ENCODE data around the gene INVS. TPM values are rescaled to one million over a fixed set of nuclear protein-coding genes. Genes with fewer than 3 reads are reported as not detected.

Gene INVS
- total and polyA plus RNA-seq, 3 experiments from 2014 or later = 9.4 to 18.1 (median 16.8) TPM

- H3K4me1 Mint-ChIP-seq = peaks cover 40 to 52% (median 47%) of the 10 kb centered on the region in 3 donors
- Histone ChIP-seq H3K27ac (ENCODE audit: low read depth, low read length) (peak overlapping the region; percentile 85), H3K36me3 (ENCODE audit: insufficient read depth, low read length) (peaks cover 6% of the 10 kb centered on the region), H3K4me3 (ENCODE audit: low read length) (peak overlapping the region; percentile 94), H3K4me1 (ENCODE audit: insufficient read depth, low read length) (peaks cover 29% of the 10 kb centered on the region), H3K9me3 (ENCODE audit: low read length) (no peaks in the 10 kb centered on the region), H3K27me3 (ENCODE audit: insufficient read depth, low read length, poor library complexity, severe bottlenecking) (no peaks in the 10 kb centered on the region)
- CTCF ChIA-PET = no interaction called here
- peaks cover 0 to 32% (median 2%) of the 10 kb centered on the region in 3 donors for H3K36me3 Mint-ChIP-seq
- POLR2A ChIA-PET = interaction anchor here (1.1 kb wide), 1 partner anchor 12 kb away, joined by 4 read pairs; no protein-coding TSS in a partner anchor
- no peak for DNase-seq
- H3K4me3 Mint-ChIP-seq = peak overlapping the region; percentile 98 to 100 (median 100)
- H3K27ac Mint-ChIP-seq = peak overlapping the region; percentile 87 to 100 (median 98)
- no peaks in the 10 kb centered on the region for H3K27me3 Mint-ChIP-seq
- no peaks in the 10 kb centered on the region for H3K9me3 Mint-ChIP-seq
Observed at GRCh38 chr9:100099722-100100042, 639 bp downstream of the INVS start.

- CTCF ChIA-PET = no interaction called here
- Mint-ChIP-seq H3K4me3 (peak overlapping the region; percentile 98 to 100 (median 100)), H3K27ac (peak overlapping the region; percentile 64 to 100 (median 98)), H3K27me3 (no peaks in the 10 kb centered on the region), H3K36me3 (peaks cover 0 to 34% (median 3%) of the 10 kb centered on the region in 3 donors), H3K9me3 (no peaks in the 10 kb centered on the region), H3K4me1 (peaks cover 38 to 46% (median 42%) of the 10 kb centered on the region in 3 donors)
- Histone ChIP-seq H3K27me3 (ENCODE audit: insufficient read depth, low read length, poor library complexity, severe bottlenecking) (no peaks in the 10 kb centered on the region), H3K36me3 (ENCODE audit: insufficient read depth, low read length) (peaks cover 7% of the 10 kb centered on the region), H3K4me3 (ENCODE audit: low read length) (peak overlapping the region; percentile 94), H3K4me1 (ENCODE audit: insufficient read depth, low read length) (peaks cover 29% of the 10 kb centered on the region), H3K9me3 (ENCODE audit: low read length) (no peaks in the 10 kb centered on the region), H3K27ac (ENCODE audit: low read depth, low read length) (peak overlapping the region; percentile 85)
- no peak for DNase-seq
- POLR2A ChIA-PET = interaction anchor here (1.1 kb wide), 1 partner anchor 13 kb away, joined by 4 read pairs; no protein-coding TSS in a partner anchor
Observed at GRCh38 chr9:100100146-100100667, 1.2 kb downstream of the INVS start.

- H3K4me1 ChIP-seq (ENCODE audit: insufficient read depth, low read length) = peaks cover 25% of the 10 kb centered on the region
- ChIA-PET POLR2A (no interaction called here), CTCF (no interaction called here)
- H3K27me3 ChIP-seq (ENCODE audit: insufficient read depth, low read length, poor library complexity, severe bottlenecking) = no peaks in the 10 kb centered on the region
- no peak for DNase-seq
- H3K4me3 ChIP-seq (ENCODE audit: low read length) = no peak overlapping the region
- H3K4me3 Mint-ChIP-seq = peak overlapping the region in 1 of 7 donors; percentile 53
- H3K4me1 Mint-ChIP-seq = peaks cover 26 to 32% (median 28%) of the 10 kb centered on the region in 3 donors
- peaks cover 0 to 34% (median 3%) of the 10 kb centered on the region in 3 donors for H3K36me3 Mint-ChIP-seq
- no peak overlapping the region for H3K27ac ChIP-seq (ENCODE audit: low read depth, low read length)
- H3K9me3 ChIP-seq (ENCODE audit: low read length) = no peaks in the 10 kb centered on the region
- peak overlapping the region in 1 of 8 donors; percentile 59 for H3K27ac Mint-ChIP-seq
- no peaks in the 10 kb centered on the region for H3K27me3 Mint-ChIP-seq
- H3K9me3 Mint-ChIP-seq = no peaks in the 10 kb centered on the region
- peaks cover 20% of the 10 kb centered on the region for H3K36me3 ChIP-seq (ENCODE audit: insufficient read depth, low read length)
Observed at GRCh38 chr9:100101608-100102007, 2.6 kb downstream of the INVS start.

DNA sequence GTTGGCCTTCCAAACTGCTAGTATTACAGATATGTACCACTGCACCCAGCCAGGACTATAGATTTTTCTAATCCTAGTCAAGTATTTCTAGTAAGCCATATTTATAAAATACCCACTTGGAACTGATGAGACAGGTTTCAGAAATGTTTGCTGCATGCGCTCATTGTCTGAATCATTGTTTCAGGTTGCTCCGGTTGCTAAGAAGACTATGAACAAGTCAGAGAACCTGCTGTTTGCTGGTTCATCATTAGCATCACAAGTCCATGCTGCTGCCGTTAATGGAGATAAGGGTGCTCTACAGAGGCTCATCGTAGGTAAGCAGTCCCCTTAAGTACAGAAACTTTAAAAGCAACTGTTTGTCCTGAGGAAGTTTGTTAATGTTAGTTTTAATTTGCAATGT, 5.3 kb downstream of the INVS start:
- Mint-ChIP-seq H3K4me1 (peaks cover 13 to 19% (median 16%) of the 10 kb centered on the region in 3 donors), H3K4me3 (no peak overlapping the region), H3K27me3 (no peaks in the 10 kb centered on the region), H3K9me3 (no peaks in the 10 kb centered on the region), H3K27ac (no peak overlapping the region), H3K36me3 (peaks cover 0 to 30% (median 3%) of the 10 kb centered on the region in 3 donors)
- ChIA-PET POLR2A (no interaction called here), CTCF (no interaction called here)
- no peaks in the 10 kb centered on the region for H3K9me3 ChIP-seq (ENCODE audit: low read length)
- DNase-seq = no peak
- no peak overlapping the region for H3K4me3 ChIP-seq (ENCODE audit: low read length)
- peaks cover 9% of the 10 kb centered on the region for H3K4me1 ChIP-seq (ENCODE audit: insufficient read depth, low read length)
- no peak overlapping the region for H3K27ac ChIP-seq (ENCODE audit: low read depth, low read length)
- peaks cover 29% of the 10 kb centered on the region for H3K36me3 ChIP-seq (ENCODE audit: insufficient read depth, low read length)
- no peaks in the 10 kb centered on the region for H3K27me3 ChIP-seq (ENCODE audit: insufficient read depth, low read length, poor library complexity, severe bottlenecking)

- Mint-ChIP-seq H3K27ac (no peak overlapping the region), H3K36me3 (peaks cover 0 to 37% (median 3%) of the 10 kb centered on the region in 3 donors), H3K9me3 (no peaks in the 10 kb centered on the region), H3K4me3 (no peak overlapping the region), H3K27me3 (no peaks in the 10 kb centered on the region), H3K4me1 (peaks cover 4 to 8% (median 8%) of the 10 kb centered on the region in 3 donors)
- H3K4me1 ChIP-seq (ENCODE audit: insufficient read depth, low read length) = no peaks in the 10 kb centered on the region
- no peaks in the 10 kb centered on the region for H3K9me3 ChIP-seq (ENCODE audit: low read length)
- ChIA-PET CTCF (no interaction called here), POLR2A (no interaction called here)
- no peak overlapping the region for H3K4me3 ChIP-seq (ENCODE audit: low read length)
- no peak for DNase-seq
- peaks cover 29% of the 10 kb centered on the region for H3K36me3 ChIP-seq (ENCODE audit: insufficient read depth, low read length)
- no peaks in the 10 kb centered on the region for H3K27me3 ChIP-seq (ENCODE audit: insufficient read depth, low read length, poor library complexity, severe bottlenecking)
- H3K27ac ChIP-seq (ENCODE audit: low read depth, low read length) = no peak overlapping the region
Observed at GRCh38 chr9:100105861-100106260, 6.8 kb downstream of the INVS start.

- H3K36me3 ChIP-seq (ENCODE audit: insufficient read depth, low read length) = peaks cover 29% of the 10 kb centered on the region
Observed at GRCh38 chr9:100106616-100107015, 7.6 kb downstream of the INVS start.

DNA sequence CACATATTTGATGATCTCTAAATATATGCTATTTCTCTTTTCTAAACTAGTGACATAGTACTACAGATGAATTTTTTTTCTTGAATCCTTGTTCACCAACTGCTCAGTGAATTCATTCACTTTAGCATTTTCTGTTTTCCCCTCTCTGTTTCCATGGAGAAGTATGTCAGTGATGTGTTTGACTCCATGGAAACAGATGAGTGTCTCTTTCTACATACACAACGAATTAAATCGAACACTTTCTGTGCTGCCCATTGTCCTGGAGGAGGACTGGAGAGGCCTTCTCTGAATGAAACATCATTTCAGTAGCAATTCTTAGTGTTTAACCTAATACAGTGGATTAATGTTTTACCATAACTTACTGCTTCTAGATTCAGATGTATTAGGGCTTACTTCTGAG, 9.5 kb downstream of the INVS start:
- Histone ChIP-seq H3K4me3 (ENCODE audit: low read length) (no peak overlapping the region), H3K27ac (ENCODE audit: low read depth, low read length) (no peak overlapping the region), H3K4me1 (ENCODE audit: insufficient read depth, low read length) (no peaks in the 10 kb centered on the region), H3K9me3 (ENCODE audit: low read length) (no peaks in the 10 kb centered on the region), H3K36me3 (ENCODE audit: insufficient read depth, low read length) (peaks cover 29% of the 10 kb centered on the region), H3K27me3 (ENCODE audit: insufficient read depth, low read length, poor library complexity, severe bottlenecking) (no peaks in the 10 kb centered on the region)
- H3K27me3 Mint-ChIP-seq = no peaks in the 10 kb centered on the region
- H3K4me3 Mint-ChIP-seq = no peak overlapping the region
- peaks cover 10 to 29% (median 17%) of the 10 kb centered on the region in 3 donors for H3K4me1 Mint-ChIP-seq
- H3K27ac Mint-ChIP-seq = peak overlapping the region in 1 of 8 donors; percentile 41
- ChIA-PET POLR2A (no interaction called here), CTCF (no interaction called here)
- no peak for DNase-seq
- peaks cover 0 to 47% (median 3%) of the 10 kb centered on the region in 3 donors for H3K36me3 Mint-ChIP-seq
- H3K9me3 Mint-ChIP-seq = no peaks in the 10 kb centered on the region

More at GRCh38 chr9:100106616-100107015, 7.6 kb downstream of the INVS start:
- peaks cover 0 to 40% (median 5%) of the 10 kb centered on the region in 3 donors for H3K36me3 Mint-ChIP-seq
- H3K27me3 Mint-ChIP-seq = no peaks in the 10 kb centered on the region
- H3K4me1 Mint-ChIP-seq = peaks cover 7 to 16% (median 8%) of the 10 kb centered on the region in 3 donors
- H3K4me3 ChIP-seq (ENCODE audit: low read length) = no peak overlapping the region
- H3K27ac ChIP-seq (ENCODE audit: low read depth, low read length) = no peak overlapping the region
- ChIA-PET CTCF (no interaction called here), POLR2A (no interaction called here)
- no peak overlapping the region for H3K27ac Mint-ChIP-seq
- H3K27me3 ChIP-seq (ENCODE audit: insufficient read depth, low read length, poor library complexity, severe bottlenecking) = no peaks in the 10 kb centered on the region
- DNase-seq = no peak
- H3K9me3 ChIP-seq (ENCODE audit: low read length) = no peaks in the 10 kb centered on the region
- H3K9me3 Mint-ChIP-seq = no peaks in the 10 kb centered on the region
- H3K4me1 ChIP-seq (ENCODE audit: insufficient read depth, low read length) = no peaks in the 10 kb centered on the region
- H3K4me3 Mint-ChIP-seq = no peak overlapping the region

- Histone ChIP-seq H3K4me3 (ENCODE audit: low read length) (no peak overlapping the region), H3K27ac (ENCODE audit: low read depth, low read length) (no peak overlapping the region), H3K27me3 (ENCODE audit: insufficient read depth, low read length, poor library complexity, severe bottlenecking) (no peaks in the 10 kb centered on the region), H3K36me3 (ENCODE audit: insufficient read depth, low read length) (peaks cover 13% of the 10 kb centered on the region), H3K9me3 (ENCODE audit: low read length) (no peaks in the 10 kb centered on the region), H3K4me1 (ENCODE audit: insufficient read depth, low read length) (no peaks in the 10 kb centered on the region)
- Mint-ChIP-seq H3K27me3 (no peaks in the 10 kb centered on the region), H3K4me1 (peaks cover 13 to 32% (median 23%) of the 10 kb centered on the region in 3 donors), H3K36me3 (peaks cover 4 to 45% (median 7%) of the 10 kb centered on the region in 3 donors), H3K9me3 (no peaks in the 10 kb centered on the region), H3K4me3 (no peak overlapping the region), H3K27ac (no peak overlapping the region)
- POLR2A ChIA-PET = no interaction called here
- DNase-seq = no peak
- CTCF ChIA-PET = interaction anchor here (0.8 kb wide), 1 partner anchor 83 kb away, joined by 3 read pairs; no protein-coding TSS in a partner anchor
Observed at GRCh38 chr9:100111235-100111634, 12.2 kb downstream of the INVS start.

Measured in CD8-positive, alpha-beta memory T cell (primary cell).